ENCODE data around the gene FAM20C.

DNA sequence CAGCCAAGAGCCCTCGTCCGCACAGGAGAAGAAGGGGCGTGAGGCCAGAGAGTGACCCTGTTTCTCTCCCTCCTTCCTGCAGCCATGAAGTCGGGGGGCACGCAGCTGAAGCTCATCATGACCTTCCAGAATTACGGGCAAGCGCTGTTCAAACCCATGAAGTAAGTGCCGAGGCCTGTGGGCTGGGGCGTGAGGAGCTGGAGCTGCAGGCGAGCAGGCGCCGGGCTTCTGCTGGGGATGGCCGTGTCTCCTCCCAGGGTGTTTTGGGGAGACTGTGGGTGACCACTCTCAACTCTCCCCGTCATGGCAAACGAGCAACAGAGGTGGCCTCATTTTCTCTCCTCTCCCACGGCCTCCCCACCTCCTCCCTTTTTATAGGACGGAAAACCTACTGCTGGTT is 16.4 kb downstream of the FAM20C start:
- TF ChIP-seq CTCF (IDR thresholded peaks at IDR 0.05) (no peak), POLR2A (IDR thresholded peaks at IDR 0.05) (no peak)
